CD8-positive, alpha-beta memory T cell (primary cell): Measurements from ENCODE around the gene DGUOK. TPM values are rescaled to one million over a fixed set of nuclear protein-coding genes. Genes with fewer than 3 reads are reported as not detected.

Source experiments
- CTCF ChIA-PET: fragments of 350-600 bp; sonication (Branson Sonifier 250); formaldehyde crosslinking; loops from one replicate; lab custom pipeline; 2021; ENCODE audit warnings: antibody characterized with exemption; lab: Charles Lee
- POLR2A ChIA-PET: fragments of 350-600 bp; sonication (Branson Sonifier 250); formaldehyde crosslinking; loops from one replicate; lab custom pipeline; 2021; ENCODE audit warnings: antibody characterized with exemption; lab: Charles Lee
- DNase-seq, 5 donors: peaks; one replicate each; pipeline versions ENCODE4 v3.0.0 to v3.0.0-alpha.2; 2020 to 2022; ENCODE audit warnings: mixed read lengths in 1 of 5
- H3K27ac ChIP-seq: one replicate; pipeline ENCODE4 v1.7.0; 2013; ENCODE audit warnings: low read depth, mild to moderate bottlenecking, low read length, moderate library complexity
- H3K27me3 ChIP-seq: 2 replicates; pipeline ENCODE4 v1.7.0; 2013; ENCODE audit warnings: low read length, mild to moderate bottlenecking; ENCODE audit not compliant: insufficient read depth, poor library complexity, severe bottlenecking
- H3K36me3 ChIP-seq: 2 replicates; pipeline ENCODE4 v1.7.0; 2013; ENCODE audit warnings: mild to moderate bottlenecking, low read length, moderate library complexity; ENCODE audit not compliant: insufficient read depth
- H3K4me1 ChIP-seq: 2 replicates; pipeline ENCODE4 v1.7.0; 2013; ENCODE audit warnings: mild to moderate bottlenecking, low read length, moderate library complexity; ENCODE audit not compliant: insufficient read depth
- H3K4me3 ChIP-seq: 2 replicates; pipeline ENCODE4 v1.7.0; 2013; ENCODE audit warnings: mild to moderate bottlenecking, low read length
- H3K9me3 ChIP-seq: 2 replicates; pipeline ENCODE4 v1.7.0; 2013; ENCODE audit warnings: mild to moderate bottlenecking, low read length
- H3K27ac Mint-ChIP-seq, 8 donors: one replicate each; pipeline ENCODE4 v1.8.0; 2020 to 2021; ENCODE audit warnings: mixed read lengths in 8 of 8, mild to moderate bottlenecking in 6 of 8, inconsistent platforms in 3 of 8, moderate library complexity in 3 of 8
- H3K27me3 Mint-ChIP-seq, 2 donors: one replicate each; pipeline ENCODE4 v1.8.0; 2020 to 2021; ENCODE audit warnings: mixed read lengths in 2 of 2, mild to moderate bottlenecking in 1 of 2, moderate library complexity in 1 of 2
- H3K36me3 Mint-ChIP-seq, 3 donors: one replicate each; pipeline ENCODE4 v1.8.0; 2020 to 2021; ENCODE audit warnings: mixed read lengths in 3 of 3, inconsistent platforms in 1 of 3, mild to moderate bottlenecking in 1 of 3
- H3K4me1 Mint-ChIP-seq, 3 donors: one replicate each; pipeline ENCODE4 v1.8.0; 2020 to 2021; ENCODE audit warnings: mixed read lengths in 3 of 3, inconsistent platforms in 1 of 3, mild to moderate bottlenecking in 1 of 3
- H3K4me3 Mint-ChIP-seq, 7 donors: one replicate each; pipeline ENCODE4 v1.8.0; 2020 to 2021; ENCODE audit warnings: mixed read lengths in 7 of 7, mild to moderate bottlenecking in 6 of 7, moderate library complexity in 4 of 7, inconsistent platforms in 2 of 7
- H3K9me3 Mint-ChIP-seq, 5 donors: one replicate each; pipeline ENCODE4 v1.8.0; 2020 to 2022; ENCODE audit warnings: mixed read lengths in 5 of 5, mild to moderate bottlenecking in 3 of 5, moderate library complexity in 2 of 5, inconsistent platforms in 1 of 5
- polyA plus RNA-seq: library from polyadenylated mRNA; unstranded; fragments of 300-500 nt; fragmentation: Illumina TruSeq; gene quantifications from one replicate; pipeline ENCODE4 v1.2.3, GENCODE V29; 2021
- total RNA-seq, 2 experiments: library from RNA; stranded (reverse); gene quantifications; one replicate each; pipeline ENCODE4 v1.2.3, GENCODE V29; 2021

The DGUOK gene
- total and polyA plus RNA-seq, 3 experiments from 2014 or later = 96.6 to 188 (median 98.8) TPM

DNA sequence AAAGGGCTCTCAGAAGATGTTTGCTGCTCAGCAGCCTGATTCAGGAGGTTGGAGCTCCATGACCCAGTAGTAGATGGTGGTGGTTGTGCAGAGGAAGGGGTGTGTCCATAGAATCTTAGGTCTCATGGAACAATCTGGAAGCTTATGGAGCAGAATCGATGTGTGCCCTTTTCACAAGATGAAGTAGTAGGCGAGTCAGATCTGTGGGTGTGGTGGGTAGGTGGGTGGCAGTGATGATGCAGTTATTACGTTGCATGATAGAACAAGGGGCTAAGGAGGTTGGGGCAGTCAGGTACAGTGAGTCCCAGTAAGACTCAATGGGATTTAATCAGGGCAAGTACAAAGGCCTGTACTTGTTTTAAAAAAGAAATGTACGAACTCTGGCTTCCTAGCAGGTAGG is 67.1 kb downstream of the DGUOK start:
- no peak for DNase-seq
- Histone ChIP-seq H3K27ac (no peak overlapping the region), H3K4me1 (peaks cover 54% of the 10 kb centered on the region), H3K4me3 (no peak overlapping the region), H3K36me3 (no peaks in the 10 kb centered on the region), H3K27me3 (no peaks in the 10 kb centered on the region), H3K9me3 (no peaks in the 10 kb centered on the region)
- Mint-ChIP-seq H3K27ac (peak overlapping the region in 6 of 8 donors; percentile 1 to 73 (median 44)), H3K4me3 (no peak overlapping the region), H3K27me3 (no peaks in the 10 kb centered on the region), H3K9me3 (peaks cover 0 to 2% (median 0%) of the 10 kb centered on the region in 5 donors), H3K36me3 (peaks cover 11 to 33% (median 17%) of the 10 kb centered on the region in 3 donors), H3K4me1 (peaks cover 62 to 77% (median 77%) of the 10 kb centered on the region in 3 donors)
- POLR2A ChIA-PET = no interaction called here
- CTCF ChIA-PET = no interaction called here

DNA sequence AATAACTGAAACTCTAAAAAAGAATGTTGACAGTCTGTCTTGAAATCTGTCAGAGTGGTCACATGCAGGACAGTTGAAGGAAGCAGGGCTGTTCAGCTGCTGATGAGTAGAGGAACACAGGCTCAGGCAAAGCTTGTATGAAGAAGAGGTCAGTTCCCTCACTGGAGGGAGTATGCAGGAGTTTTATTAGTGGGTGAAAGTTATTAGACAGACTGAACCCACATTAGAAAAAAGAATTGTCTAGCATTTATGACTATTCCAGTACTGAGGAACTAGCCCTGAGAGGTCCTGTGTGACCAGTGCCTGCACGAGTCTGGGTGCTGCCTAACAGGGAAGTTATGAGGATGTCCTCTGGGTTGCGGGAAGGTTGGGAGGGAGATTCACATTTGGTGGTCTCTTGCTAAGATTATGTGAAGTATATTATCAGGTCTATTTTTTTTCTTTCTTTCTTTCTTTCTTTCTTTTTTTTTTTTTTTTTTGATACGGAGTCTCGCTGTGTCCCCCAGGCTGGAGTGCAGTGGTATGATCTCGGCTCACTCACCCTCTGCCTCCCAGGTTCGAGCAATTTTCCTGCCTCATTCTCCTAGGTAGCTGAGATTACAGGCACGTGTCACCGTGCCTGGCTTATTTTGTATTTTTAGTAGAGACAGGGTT is 67.6 kb downstream of the DGUOK start:
- H3K9me3 Mint-ChIP-seq = peaks cover 0 to 2% (median 0%) of the 10 kb centered on the region in 5 donors
- ChIA-PET CTCF (no interaction called here), POLR2A (no interaction called here)
- Histone ChIP-seq H3K36me3 (no peaks in the 10 kb centered on the region), H3K4me3 (no peak overlapping the region), H3K4me1 (peaks cover 51% of the 10 kb centered on the region), H3K27me3 (no peaks in the 10 kb centered on the region), H3K27ac (no peak overlapping the region), H3K9me3 (no peaks in the 10 kb centered on the region)
- no peak overlapping the region for H3K4me3 Mint-ChIP-seq
- H3K4me1 Mint-ChIP-seq = peaks cover 58 to 77% (median 76%) of the 10 kb centered on the region in 3 donors
- H3K27me3 Mint-ChIP-seq = no peaks in the 10 kb centered on the region
- H3K36me3 Mint-ChIP-seq = peaks cover 9 to 29% (median 14%) of the 10 kb centered on the region in 3 donors
- H3K27ac Mint-ChIP-seq = peak overlapping the region in 4 of 8 donors; percentile 48 to 73 (median 62)
- DNase-seq = no peak

DNA sequence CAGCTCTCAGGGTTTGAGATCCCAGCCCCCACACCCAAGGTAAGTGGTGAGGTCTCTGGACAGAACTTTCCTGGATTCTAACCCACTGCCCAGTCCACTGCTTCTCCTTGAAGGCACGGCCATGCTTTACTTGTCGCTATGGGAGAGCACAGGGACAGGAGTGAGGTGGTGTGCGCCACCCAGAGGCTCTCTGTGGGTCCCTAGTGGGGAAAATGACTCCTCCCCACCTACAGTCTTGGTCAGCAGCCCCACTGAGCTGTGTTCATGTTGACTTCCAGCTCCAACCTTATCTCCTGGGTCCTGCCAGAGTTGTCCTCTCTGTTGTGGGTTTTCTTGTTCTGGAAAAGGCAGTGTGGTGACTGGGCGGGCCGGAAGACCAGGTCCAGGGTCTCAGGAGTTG is 69.1 kb downstream of the DGUOK start:
- H3K9me3 ChIP-seq = no peaks in the 10 kb centered on the region
- CTCF ChIA-PET = interaction anchor here (1.0 to 1.1 kb wide), 2 partner anchors 10 to 18 kb away, joined by 3 read pairs; no protein-coding TSS in a partner anchor
- peaks cover 38% of the 10 kb centered on the region for H3K4me1 ChIP-seq
- Mint-ChIP-seq H3K4me1 (peaks cover 54 to 75% (median 70%) of the 10 kb centered on the region in 3 donors), H3K4me3 (no peak overlapping the region), H3K36me3 (peaks cover 5 to 15% (median 5%) of the 10 kb centered on the region in 3 donors), H3K9me3 (peaks cover 0 to 2% (median 0%) of the 10 kb centered on the region in 5 donors), H3K27me3 (no peaks in the 10 kb centered on the region), H3K27ac (peak overlapping the region in 1 of 8 donors; percentile 22)
- no peak overlapping the region for H3K4me3 ChIP-seq
- H3K27me3 ChIP-seq = no peaks in the 10 kb centered on the region
- H3K36me3 ChIP-seq = no peaks in the 10 kb centered on the region
- DNase-seq = no peak
- POLR2A ChIA-PET = no interaction called here
- H3K27ac ChIP-seq = no peak overlapping the region

DNA sequence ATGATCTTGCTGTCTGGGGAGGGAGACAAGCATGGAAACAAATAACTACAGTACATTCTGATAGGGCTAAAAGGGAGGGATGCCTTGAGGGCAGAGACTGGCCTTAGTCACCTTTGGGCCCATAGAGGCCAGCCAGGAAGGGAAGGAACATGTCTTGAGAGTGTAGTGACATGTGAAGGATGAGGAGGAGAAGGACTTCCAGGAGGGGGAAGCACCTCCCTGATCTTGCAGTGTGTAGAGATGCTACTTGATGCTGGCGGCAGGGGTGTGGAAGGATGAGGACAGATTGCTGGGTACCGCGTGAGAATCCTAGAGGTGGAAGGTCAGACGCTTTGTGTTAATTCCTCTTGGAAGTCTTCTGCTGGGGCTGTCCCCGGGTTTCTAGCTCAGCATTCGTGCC is 71.1 kb downstream of the DGUOK start:
- Mint-ChIP-seq H3K27ac (peak overlapping the region in 6 of 8 donors; percentile 44 to 89 (median 78)), H3K27me3 (no peaks in the 10 kb centered on the region), H3K4me3 (no peak overlapping the region), H3K36me3 (peaks cover 0 to 11% (median 1%) of the 10 kb centered on the region in 3 donors), H3K4me1 (peaks cover 59 to 77% (median 73%) of the 10 kb centered on the region in 3 donors), H3K9me3 (no peaks in the 10 kb centered on the region)
- Histone ChIP-seq H3K27ac (no peak overlapping the region), H3K27me3 (no peaks in the 10 kb centered on the region), H3K36me3 (no peaks in the 10 kb centered on the region), H3K4me1 (peaks cover 50% of the 10 kb centered on the region), H3K9me3 (no peaks in the 10 kb centered on the region), H3K4me3 (no peak overlapping the region)
- POLR2A ChIA-PET = interaction anchor here (0.8 kb wide), 1 partner anchor 9 kb away, joined by 3 read pairs; no protein-coding TSS in a partner anchor
- no peak for DNase-seq
- CTCF ChIA-PET = no interaction called here

DNA sequence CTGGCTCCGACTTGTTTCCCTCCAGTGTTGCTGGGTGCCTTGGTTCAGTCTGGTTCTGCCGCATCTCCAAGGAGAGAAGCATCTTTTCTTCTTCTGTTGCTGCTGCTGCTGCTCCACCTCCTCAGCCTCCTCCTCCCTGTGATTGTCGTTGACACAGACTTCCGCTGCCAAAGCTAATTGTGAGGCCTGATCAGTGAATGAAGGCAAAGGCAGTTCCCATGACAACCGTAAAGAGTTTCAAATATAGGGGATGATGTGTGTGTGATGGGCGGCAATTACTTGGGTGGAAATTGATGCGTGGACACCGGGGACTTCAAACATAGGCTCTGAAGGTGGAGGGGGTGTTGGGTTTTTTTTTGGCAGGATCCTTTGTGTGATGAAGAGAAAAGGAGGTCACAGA is 71.8 kb downstream of the DGUOK start:
- ChIA-PET POLR2A (no interaction called here), CTCF (no interaction called here)
- Histone ChIP-seq H3K9me3 (no peaks in the 10 kb centered on the region), H3K36me3 (no peaks in the 10 kb centered on the region), H3K27me3 (no peaks in the 10 kb centered on the region), H3K4me3 (no peak overlapping the region), H3K4me1 (peaks cover 48% of the 10 kb centered on the region), H3K27ac (no peak overlapping the region)
- Mint-ChIP-seq H3K27me3 (no peaks in the 10 kb centered on the region), H3K4me1 (peaks cover 56 to 73% (median 70%) of the 10 kb centered on the region in 3 donors), H3K36me3 (peaks cover 0 to 8% (median 1%) of the 10 kb centered on the region in 3 donors), H3K4me3 (peak overlapping the region in 1 of 7 donors; percentile 24), H3K9me3 (no peaks in the 10 kb centered on the region), H3K27ac (peak overlapping the region in 6 of 8 donors; percentile 23 to 89 (median 70))
- peak in 2 of 5 donors; percentile 16 to 42 for DNase-seq

DNA sequence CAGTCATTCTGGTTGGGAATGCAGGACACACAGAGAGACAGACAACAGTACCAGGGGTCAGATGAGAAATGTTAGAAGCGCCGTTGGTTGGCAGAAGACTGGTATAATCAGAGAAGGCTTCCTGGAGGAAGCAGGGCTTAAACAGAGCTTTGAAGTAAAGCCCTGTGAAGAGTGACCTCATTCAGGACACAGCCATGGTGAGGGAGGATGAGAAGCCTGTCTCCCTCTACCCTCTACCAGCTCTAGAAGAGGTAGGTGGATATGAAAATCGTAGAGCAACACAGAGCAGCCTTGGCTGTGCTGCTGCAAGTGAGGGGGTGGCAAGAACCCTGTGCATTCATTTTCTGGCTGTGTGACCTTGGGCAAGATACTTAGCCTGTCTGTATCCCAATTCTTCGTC is 72.3 kb downstream of the DGUOK start:
- no peak overlapping the region for H3K27ac ChIP-seq

DNA sequence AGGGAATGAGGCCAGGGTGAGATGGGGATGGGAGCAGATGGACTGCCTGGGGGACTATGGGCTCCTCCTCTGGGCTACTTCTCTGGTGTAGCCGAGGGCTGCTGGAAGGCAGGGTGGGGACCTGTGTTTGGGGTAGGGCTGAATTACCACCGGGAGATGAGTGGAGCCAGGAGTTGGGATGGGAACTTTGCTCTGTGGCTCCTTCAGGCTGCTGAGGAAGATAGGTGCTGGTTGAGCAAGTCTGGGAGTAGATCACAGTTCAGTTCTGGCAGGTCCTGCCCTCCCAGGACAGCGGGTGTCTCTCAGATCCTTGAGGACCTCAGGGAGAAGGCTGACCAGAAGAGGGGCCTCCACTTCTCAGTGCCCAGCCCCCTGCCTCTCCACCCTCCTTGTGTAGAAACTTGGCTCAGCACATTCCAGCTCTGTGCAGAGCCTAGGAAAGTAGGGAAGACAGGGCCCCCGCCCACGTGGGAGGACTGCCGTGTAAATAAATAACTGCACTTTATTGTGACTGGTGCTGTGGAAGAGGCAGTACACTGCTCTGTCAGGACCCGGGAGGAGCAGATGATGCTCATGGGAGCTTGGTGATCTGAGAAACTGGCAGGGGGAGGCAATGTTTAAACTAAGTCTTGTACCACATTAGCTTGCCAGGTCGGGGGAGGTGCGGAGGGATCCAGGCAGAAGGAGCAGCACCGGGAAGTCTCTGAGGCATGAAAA is 73.4 kb downstream of the DGUOK start:
- no peak overlapping the region for H3K27ac ChIP-seq
- peaks cover 51% of the 10 kb centered on the region for H3K4me1 ChIP-seq
- Mint-ChIP-seq H3K36me3 (peaks cover 0 to 6% (median 0%) of the 10 kb centered on the region in 3 donors), H3K9me3 (no peaks in the 10 kb centered on the region), H3K4me1 (peaks cover 46 to 67% (median 66%) of the 10 kb centered on the region in 3 donors), H3K4me3 (peak overlapping the region in 2 of 7 donors; percentile 33 to 90), H3K27me3 (peaks cover 0 to 3% of the 10 kb centered on the region in 2 donors), H3K27ac (peak overlapping the region; percentile 10 to 97 (median 84))
- CTCF ChIA-PET = interaction anchor here (1.2 to 4.5 kb wide), 2 partner anchors 13 to 20 kb away, joined by 3 to 21 read pairs; no protein-coding TSS in a partner anchor
- no peaks in the 10 kb centered on the region for H3K27me3 ChIP-seq
- POLR2A ChIA-PET = interaction anchor here (0.6 kb wide), 1 partner anchor 219 kb away, joined by 8 read pairs; no protein-coding TSS in a partner anchor
- no peak overlapping the region for H3K4me3 ChIP-seq
- peaks cover under 1% of the 10 kb centered on the region for H3K36me3 ChIP-seq
- no peak for DNase-seq
- H3K9me3 ChIP-seq = no peaks in the 10 kb centered on the region

More for the DNA sequence above, 72.3 kb downstream of the DGUOK start:
- Histone ChIP-seq H3K36me3 (no peaks in the 10 kb centered on the region), H3K4me1 (peaks cover 51% of the 10 kb centered on the region), H3K9me3 (no peaks in the 10 kb centered on the region), H3K4me3 (no peak overlapping the region), H3K27me3 (no peaks in the 10 kb centered on the region)
- Mint-ChIP-seq H3K27me3 (no peaks in the 10 kb centered on the region), H3K4me3 (no peak overlapping the region), H3K9me3 (no peaks in the 10 kb centered on the region), H3K4me1 (peaks cover 51 to 72% (median 65%) of the 10 kb centered on the region in 3 donors), H3K36me3 (peaks cover 0 to 8% (median 1%) of the 10 kb centered on the region in 3 donors), H3K27ac (peak overlapping the region in 4 of 8 donors; percentile 63 to 89 (median 79))
- ChIA-PET POLR2A (no interaction called here), CTCF (no interaction called here)
- DNase-seq = no peak
